Measurements from ENCODE around the gene WDR77.

GRCh38 chr1:111476214-111476613 lies 27.2 kb upstream of the WDR77 start:
- TF ChIP-seq EZH2 (IDR thresholded peaks at IDR 0.05; ENCODE audit: insufficient read depth, poor library complexity, severe bottlenecking) (no peak), EZH2phosphoT487 (IDR thresholded peaks at IDR 0.05; ENCODE audit: insufficient read depth, low read depth) (no peak)

All from GM23248 (cell line).